Fibroblast of skin of abdomen (primary cell): ENCODE data around the gene VTI1A.
"Not testable (repeated sequence)": the region's sequence is repeated elsewhere in the genome, so short reads cannot be mapped to it uniquely, and the experiment has no call there.

Experiments
- DNase-seq: peaks from one replicate; pipeline ENCODE4 v3.0.0-alpha.2; 2013

VTI1A gene

GRCh38 chr10:112589081-112589480 is 142.1 kb downstream of the VTI1A start:
- DNase-seq: no peak

GRCh38 chr10:112590786-112591185 is 143.8 kb downstream of the VTI1A start:
- not testable (repeated sequence) for DNase-seq

GRCh38 chr10:112593023-112593422 is 146.0 kb downstream of the VTI1A start:
- DNase-seq: no peak

- no peak for DNase-seq
Observed at GRCh38 chr10:112601214-112602090, 154.4 kb downstream of the VTI1A start.

GRCh38 chr10:112603062-112603461 is 156.0 kb downstream of the VTI1A start:
- no peak for DNase-seq

- no peak for DNase-seq
Observed at GRCh38 chr10:112605063-112605462, 158.0 kb downstream of the VTI1A start.

GRCh38 chr10:112607506-112607905 is 160.5 kb downstream of the VTI1A start:
- no peak for DNase-seq

GRCh38 chr10:112613620-112614019 is 166.6 kb downstream of the VTI1A start:
- no peak for DNase-seq

GRCh38 chr10:112614072-112614471 is 167.1 kb downstream of the VTI1A start:
- no peak for DNase-seq

GRCh38 chr10:112614586-112614985 is 167.6 kb downstream of the VTI1A start:
- DNase-seq: no peak

- DNase-seq: no peak
Observed at GRCh38 chr10:112615269-112615668, 168.3 kb downstream of the VTI1A start.

GRCh38 chr10:112616647-112617046 is 169.6 kb downstream of the VTI1A start:
- DNase-seq: no peak

GRCh38 chr10:112618814-112619213 is 171.8 kb downstream of the VTI1A start:
- no peak for DNase-seq

- no peak for DNase-seq
Observed at GRCh38 chr10:112619556-112619955, 172.5 kb downstream of the VTI1A start.

GRCh38 chr10:112622786-112623185 is 175.8 kb downstream of the VTI1A start:
- no peak for DNase-seq

- no peak for DNase-seq
Observed at GRCh38 chr10:112624546-112625048, 177.6 kb downstream of the VTI1A start.

GRCh38 chr10:112628951-112629609 is 182.1 kb downstream of the VTI1A start:
- no peak for DNase-seq

GRCh38 chr10:112631501-112632400 is 184.7 kb downstream of the VTI1A start:
- DNase-seq: no peak

- peak; percentile 65 for DNase-seq
Observed at GRCh38 chr10:112634096-112634830, 187.2 kb downstream of the VTI1A start.

GRCh38 chr10:112637901-112638300 is 190.9 kb downstream of the VTI1A start:
- no peak for DNase-seq

- DNase-seq: peak; percentile 53
Observed at GRCh38 chr10:112639298-112639697, 192.3 kb downstream of the VTI1A start.

GRCh38 chr10:112640638-112641037 is 193.6 kb downstream of the VTI1A start:
- no peak for DNase-seq
